Measurements from ENCODE around the gene PRUNE2.

PRUNE2 gene

GRCh38 chr9:76573408-76573807 lies 332.5 kb downstream of the PRUNE2 start:
- no peak for DNase-seq (ENCODE audit: low spot score)

- DNase-seq (ENCODE audit: low spot score): no peak
Observed at GRCh38 chr9:76572151-76572550, 333.8 kb downstream of the PRUNE2 start.

- no peak for DNase-seq (ENCODE audit: low spot score)
Observed at GRCh38 chr9:76571743-76572146, 334.2 kb downstream of the PRUNE2 start.

- DNase-seq (ENCODE audit: low spot score): no peak
Observed at GRCh38 chr9:76571288-76571687, 334.6 kb downstream of the PRUNE2 start.

- no peak for DNase-seq (ENCODE audit: low spot score)
Observed at GRCh38 chr9:76570826-76571225, 335.1 kb downstream of the PRUNE2 start.

GRCh38 chr9:76567086-76567485 lies 338.8 kb downstream of the PRUNE2 start:
- DNase-seq (ENCODE audit: low spot score): no peak

GRCh38 chr9:76564297-76564696 lies 341.6 kb downstream of the PRUNE2 start:
- DNase-seq (ENCODE audit: low spot score): no peak

GRCh38 chr9:76562511-76562911 lies 343.4 kb downstream of the PRUNE2 start:
- no peak for DNase-seq (ENCODE audit: low spot score)

- no peak for DNase-seq (ENCODE audit: low spot score)
Observed at GRCh38 chr9:76561900-76562299, 344.0 kb downstream of the PRUNE2 start.
